ENCODE data around the gene ZNF598.

- no peak for TF ChIP-seq ISL1 (CRISPR knock-in tag; IDR thresholded peaks at IDR 0.05)
- TF ChIP-seq, protein P1, sequence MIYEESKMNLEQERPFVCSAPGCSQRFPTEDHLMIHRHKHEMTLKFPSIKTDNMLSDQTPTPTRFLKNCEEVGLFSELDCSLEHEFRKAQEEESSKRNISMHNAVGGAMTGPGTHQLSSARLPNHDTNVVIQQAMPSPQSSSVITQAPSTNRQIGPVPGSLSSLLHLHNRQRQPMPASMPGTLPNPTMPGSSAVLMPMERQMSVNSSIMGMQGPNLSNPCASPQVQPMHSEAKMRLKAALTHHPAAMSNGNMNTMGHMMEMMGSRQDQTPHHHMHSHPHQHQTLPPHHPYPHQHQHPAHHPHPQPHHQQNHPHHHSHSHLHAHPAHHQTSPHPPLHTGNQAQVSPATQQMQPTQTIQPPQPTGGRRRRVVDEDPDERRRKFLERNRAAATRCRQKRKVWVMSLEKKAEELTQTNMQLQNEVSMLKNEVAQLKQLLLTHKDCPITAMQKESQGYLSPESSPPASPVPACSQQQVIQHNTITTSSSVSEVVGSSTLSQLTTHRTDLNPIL (CRISPR knock-in tag; IDR thresholded peaks at IDR 0.05; ENCODE audit: low read depth) = no peak
- TF ChIP-seq BACH2 (CRISPR knock-in tag; IDR thresholded peaks at IDR 0.05; ENCODE audit: borderline replicate concordance) = no peak
- no peak for TF ChIP-seq GLIS3 (CRISPR knock-in tag; IDR thresholded peaks at IDR 0.05)
- no peak for TF ChIP-seq CSDC2 (CRISPR knock-in tag; IDR thresholded peaks at IDR 0.05)
- TF ChIP-seq, protein P2, sequence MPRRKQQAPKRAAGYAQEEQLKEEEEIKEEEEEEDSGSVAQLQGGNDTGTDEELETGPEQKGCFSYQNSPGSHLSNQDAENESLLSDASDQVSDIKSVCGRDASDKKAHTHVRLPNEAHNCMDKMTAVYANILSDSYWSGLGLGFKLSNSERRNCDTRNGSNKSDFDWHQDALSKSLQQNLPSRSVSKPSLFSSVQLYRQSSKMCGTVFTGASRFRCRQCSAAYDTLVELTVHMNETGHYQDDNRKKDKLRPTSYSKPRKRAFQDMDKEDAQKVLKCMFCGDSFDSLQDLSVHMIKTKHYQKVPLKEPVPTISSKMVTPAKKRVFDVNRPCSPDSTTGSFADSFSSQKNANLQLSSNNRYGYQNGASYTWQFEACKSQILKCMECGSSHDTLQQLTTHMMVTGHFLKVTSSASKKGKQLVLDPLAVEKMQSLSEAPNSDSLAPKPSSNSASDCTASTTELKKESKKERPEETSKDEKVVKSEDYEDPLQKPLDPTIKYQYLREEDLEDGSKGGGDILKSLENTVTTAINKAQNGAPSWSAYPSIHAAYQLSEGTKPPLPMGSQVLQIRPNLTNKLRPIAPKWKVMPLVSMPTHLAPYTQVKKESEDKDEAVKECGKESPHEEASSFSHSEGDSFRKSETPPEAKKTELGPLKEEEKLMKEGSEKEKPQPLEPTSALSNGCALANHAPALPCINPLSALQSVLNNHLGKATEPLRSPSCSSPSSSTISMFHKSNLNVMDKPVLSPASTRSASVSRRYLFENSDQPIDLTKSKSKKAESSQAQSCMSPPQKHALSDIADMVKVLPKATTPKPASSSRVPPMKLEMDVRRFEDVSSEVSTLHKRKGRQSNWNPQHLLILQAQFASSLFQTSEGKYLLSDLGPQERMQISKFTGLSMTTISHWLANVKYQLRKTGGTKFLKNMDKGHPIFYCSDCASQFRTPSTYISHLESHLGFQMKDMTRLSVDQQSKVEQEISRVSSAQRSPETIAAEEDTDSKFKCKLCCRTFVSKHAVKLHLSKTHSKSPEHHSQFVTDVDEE (CRISPR knock-in tag; IDR thresholded peaks at IDR 0.05) = no peak
- no peak for TF ChIP-seq ZC3H10 (CRISPR knock-in tag; IDR thresholded peaks at IDR 0.05)
- TF ChIP-seq, protein P3, sequence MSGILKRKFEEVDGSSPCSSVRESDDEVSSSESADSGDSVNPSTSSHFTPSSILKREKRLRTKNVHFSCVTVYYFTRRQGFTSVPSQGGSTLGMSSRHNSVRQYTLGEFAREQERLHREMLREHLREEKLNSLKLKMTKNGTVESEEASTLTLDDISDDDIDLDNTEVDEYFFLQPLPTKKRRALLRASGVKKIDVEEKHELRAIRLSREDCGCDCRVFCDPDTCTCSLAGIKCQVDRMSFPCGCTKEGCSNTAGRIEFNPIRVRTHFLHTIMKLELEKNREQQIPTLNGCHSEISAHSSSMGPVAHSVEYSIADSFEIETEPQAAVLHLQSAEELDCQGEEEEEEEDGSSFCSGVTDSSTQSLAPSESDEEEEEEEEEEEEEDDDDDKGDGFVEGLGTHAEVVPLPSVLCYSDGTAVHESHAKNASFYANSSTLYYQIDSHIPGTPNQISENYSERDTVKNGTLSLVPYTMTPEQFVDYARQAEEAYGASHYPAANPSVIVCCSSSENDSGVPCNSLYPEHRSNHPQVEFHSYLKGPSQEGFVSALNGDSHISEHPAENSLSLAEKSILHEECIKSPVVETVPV (CRISPR knock-in tag; IDR thresholded peaks at IDR 0.05) = no peak
- TF ChIP-seq, protein P4, sequence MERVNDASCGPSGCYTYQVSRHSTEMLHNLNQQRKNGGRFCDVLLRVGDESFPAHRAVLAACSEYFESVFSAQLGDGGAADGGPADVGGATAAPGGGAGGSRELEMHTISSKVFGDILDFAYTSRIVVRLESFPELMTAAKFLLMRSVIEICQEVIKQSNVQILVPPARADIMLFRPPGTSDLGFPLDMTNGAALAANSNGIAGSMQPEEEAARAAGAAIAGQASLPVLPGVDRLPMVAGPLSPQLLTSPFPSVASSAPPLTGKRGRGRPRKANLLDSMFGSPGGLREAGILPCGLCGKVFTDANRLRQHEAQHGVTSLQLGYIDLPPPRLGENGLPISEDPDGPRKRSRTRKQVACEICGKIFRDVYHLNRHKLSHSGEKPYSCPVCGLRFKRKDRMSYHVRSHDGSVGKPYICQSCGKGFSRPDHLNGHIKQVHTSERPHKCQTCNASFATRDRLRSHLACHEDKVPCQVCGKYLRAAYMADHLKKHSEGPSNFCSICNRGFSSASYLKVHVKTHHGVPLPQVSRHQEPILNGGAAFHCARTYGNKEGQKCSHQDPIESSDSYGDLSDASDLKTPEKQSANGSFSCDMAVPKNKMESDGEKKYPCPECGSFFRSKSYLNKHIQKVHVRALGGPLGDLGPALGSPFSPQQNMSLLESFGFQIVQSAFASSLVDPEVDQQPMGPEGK (CRISPR knock-in tag; IDR thresholded peaks at IDR 0.05; ENCODE audit: borderline replicate concordance) = no peak
- no peak for TF ChIP-seq ESRRG (CRISPR knock-in tag; IDR thresholded peaks at IDR 0.05)
- no peak for TF ChIP-seq ZNF70 (CRISPR knock-in tag; IDR thresholded peaks at IDR 0.05)
Observed at GRCh38 chr16:1997494-1998359, 11.9 kb downstream of the ZNF598 start.
